H1 (cell line): ENCODE data around the gene DUSP2.

Experiments used
- BRCA1 ChIP-seq: IDR thresholded peaks from 2 replicates; pipeline ENCODE4 v1.6.1; 2012; ENCODE audit warnings: low read depth, low read length, improper control_type of control experiment
- EZH2 ChIP-seq: fragments of 200-600 bp; sonication (generic); IDR thresholded peaks from 2 replicates; pipeline ENCODE4 v1.7.1; 2012; ENCODE audit warnings: low read depth, mild to moderate bottlenecking, moderate library complexity, low read length, inconsistent platforms; ENCODE audit not compliant: severe bottlenecking
- JUN ChIP-seq: IDR thresholded peaks from 2 replicates; pipeline ENCODE4 v1.6.1; 2011; ENCODE audit warnings: low read depth, mild to moderate bottlenecking, improper control_type of control experiment, low read length
- ZNF274 ChIP-seq: IDR thresholded peaks from 2 replicates; pipeline ENCODE4 v1.7.0; 2012; ENCODE audit warnings: low read length, borderline replicate concordance; ENCODE audit errors: extremely low read depth
- TF ChIP-seq, protein P1 (sequence below), 3 experiments: IDR thresholded peaks; 1 replicate in 2 of 3; 2 replicates in 1 of 3; pipeline versions ENCODE4 v1.5.1 to v1.6.1; 2011; ENCODE audit warnings: low read length in 3 of 3, mild to moderate bottlenecking in 3 of 3, inconsistent platforms in 2 of 3, low read depth in 1 of 3, moderate library complexity in 1 of 3; ENCODE audit not compliant: insufficient read depth in 1 of 3; ENCODE audit errors: control extremely low read depth in 1 of 3

DNA sequence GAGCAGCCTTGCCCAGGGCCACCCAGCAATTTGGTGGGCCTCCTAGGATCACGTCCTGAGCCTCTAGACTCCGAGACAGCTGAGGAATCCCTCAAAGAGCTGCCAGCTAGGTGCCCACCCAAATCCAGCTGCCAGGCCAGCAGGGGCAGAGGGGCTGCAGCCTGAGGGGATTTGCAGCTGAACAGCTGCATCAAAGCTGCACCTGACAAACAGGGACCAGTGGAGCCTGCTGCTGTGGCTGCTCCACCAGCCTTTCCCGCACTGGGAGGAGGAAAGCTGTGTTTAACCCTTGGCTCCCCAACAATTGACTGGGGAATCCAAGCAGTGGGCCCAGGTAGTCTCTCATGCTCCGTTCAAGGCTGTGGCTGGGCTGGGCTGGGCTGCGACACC is 37.1 kb downstream of the DUSP2 start:
- TF ChIP-seq, protein P1, sequence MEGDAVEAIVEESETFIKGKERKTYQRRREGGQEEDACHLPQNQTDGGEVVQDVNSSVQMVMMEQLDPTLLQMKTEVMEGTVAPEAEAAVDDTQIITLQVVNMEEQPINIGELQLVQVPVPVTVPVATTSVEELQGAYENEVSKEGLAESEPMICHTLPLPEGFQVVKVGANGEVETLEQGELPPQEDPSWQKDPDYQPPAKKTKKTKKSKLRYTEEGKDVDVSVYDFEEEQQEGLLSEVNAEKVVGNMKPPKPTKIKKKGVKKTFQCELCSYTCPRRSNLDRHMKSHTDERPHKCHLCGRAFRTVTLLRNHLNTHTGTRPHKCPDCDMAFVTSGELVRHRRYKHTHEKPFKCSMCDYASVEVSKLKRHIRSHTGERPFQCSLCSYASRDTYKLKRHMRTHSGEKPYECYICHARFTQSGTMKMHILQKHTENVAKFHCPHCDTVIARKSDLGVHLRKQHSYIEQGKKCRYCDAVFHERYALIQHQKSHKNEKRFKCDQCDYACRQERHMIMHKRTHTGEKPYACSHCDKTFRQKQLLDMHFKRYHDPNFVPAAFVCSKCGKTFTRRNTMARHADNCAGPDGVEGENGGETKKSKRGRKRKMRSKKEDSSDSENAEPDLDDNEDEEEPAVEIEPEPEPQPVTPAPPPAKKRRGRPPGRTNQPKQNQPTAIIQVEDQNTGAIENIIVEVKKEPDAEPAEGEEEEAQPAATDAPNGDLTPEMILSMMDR (IDR thresholded peaks at IDR 0.05; ENCODE audit: control extremely low read depth in 1 of 3, insufficient read depth in 1 of 3, low read depth in 1 of 3, low read length in 3 of 3), result no peak
- no peak for TF ChIP-seq JUN
- TF ChIP-seq EZH2, result no peak
- no peak for TF ChIP-seq ZNF274
- no peak for TF ChIP-seq BRCA1
